T-helper 1 cell (primary cell): ENCODE measurements around the gene EMID1.
"Not testable (repeated sequence)": the region's sequence is repeated elsewhere in the genome, so short reads cannot be mapped to it uniquely, and the experiment has no call there.

ENCODE experiments used
- DNase-seq, 5 donors: peaks; one replicate each; pipeline ENCODE4 v3.0.0-alpha.2; 2012 to 2020

The EMID1 gene

DNA sequence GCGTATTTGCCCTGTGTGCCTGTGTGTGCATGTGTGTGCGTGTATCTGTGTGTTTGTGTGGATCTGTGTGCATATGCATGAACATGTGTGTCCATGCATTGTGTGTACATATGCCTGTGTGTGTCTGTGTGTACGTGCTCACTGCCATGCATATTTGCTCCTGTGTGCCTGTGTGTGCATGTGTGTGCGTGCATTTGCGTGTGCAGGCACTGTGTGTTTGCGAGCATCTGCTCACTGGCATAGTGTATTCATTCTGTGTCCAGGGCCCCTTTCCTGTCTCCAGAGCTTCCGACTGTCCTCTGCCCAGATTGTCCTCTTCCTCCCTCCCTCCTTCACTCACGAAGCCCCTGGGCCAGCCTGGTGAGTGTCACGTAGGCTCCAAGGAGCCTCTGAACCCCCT, 5.8 kb downstream of the EMID1 start:
- no peak for DNase-seq

DNA sequence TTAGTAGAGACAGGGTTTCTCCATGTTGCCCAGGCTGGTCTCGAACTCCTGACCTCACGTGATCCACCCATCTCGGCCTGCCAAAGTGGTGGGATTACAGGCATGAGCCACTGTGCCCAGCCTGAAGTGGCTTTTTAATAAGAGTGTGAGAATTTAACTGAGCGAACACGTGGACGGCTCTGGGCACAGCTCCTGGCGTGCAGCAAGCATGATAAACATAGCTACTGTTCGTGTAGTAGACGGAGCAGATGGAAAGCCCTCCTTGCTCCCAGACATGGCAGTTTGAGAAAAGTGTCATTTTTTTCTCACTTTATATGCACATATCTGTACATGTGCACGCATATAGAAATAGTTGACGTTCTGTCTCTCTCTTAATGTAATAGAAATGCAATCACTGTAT, 7.0 kb downstream of the EMID1 start:
- DNase-seq, result no peak

- no peak for DNase-seq
Observed at GRCh38 chr22:29213493-29213892, 7.8 kb downstream of the EMID1 start.

GRCh38 chr22:29214232-29214631, 8.5 kb downstream of the EMID1 start:
- DNase-seq, result no peak

DNA sequence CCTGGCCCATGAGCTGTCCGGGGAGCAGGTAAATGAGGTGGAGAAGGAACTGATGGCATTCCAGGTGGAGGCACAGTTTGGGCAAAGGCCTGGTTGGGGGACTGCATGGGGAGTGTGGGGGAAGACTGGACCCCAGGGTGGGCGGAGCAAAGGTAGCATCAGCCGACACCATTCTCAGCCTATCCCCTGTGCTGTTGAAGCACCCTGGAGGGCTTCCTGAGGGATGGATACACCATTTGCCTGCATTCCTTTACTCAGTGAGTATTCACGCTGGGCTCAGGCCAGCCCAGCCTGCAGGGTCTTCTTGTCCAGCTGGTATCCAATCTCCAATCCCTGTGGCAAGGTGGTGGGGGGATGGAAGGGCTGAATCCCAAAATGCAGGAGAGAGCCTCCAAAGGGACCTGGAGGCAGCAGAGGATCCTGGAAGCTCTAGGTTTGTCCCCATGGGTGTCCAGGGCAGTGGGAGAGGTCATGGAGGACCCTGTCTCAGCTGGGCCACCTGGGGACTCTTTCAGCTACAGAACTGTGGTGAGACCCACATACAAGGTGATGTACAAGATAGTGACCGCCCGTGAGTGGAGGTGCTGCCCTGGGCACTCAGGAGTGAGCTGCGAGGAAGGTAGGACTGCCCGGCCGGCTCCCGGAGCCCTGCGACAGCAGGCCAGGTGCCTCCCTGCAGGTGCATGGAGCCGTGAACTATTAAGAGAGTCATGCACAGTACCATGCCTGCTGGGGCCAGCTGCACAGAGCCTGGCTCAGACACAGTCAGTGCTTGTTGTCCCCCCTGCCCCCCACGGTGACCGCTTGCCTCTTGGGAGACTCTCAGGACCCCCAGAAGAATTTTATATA, 9.5 kb downstream of the EMID1 start:
- no peak for DNase-seq

DNA sequence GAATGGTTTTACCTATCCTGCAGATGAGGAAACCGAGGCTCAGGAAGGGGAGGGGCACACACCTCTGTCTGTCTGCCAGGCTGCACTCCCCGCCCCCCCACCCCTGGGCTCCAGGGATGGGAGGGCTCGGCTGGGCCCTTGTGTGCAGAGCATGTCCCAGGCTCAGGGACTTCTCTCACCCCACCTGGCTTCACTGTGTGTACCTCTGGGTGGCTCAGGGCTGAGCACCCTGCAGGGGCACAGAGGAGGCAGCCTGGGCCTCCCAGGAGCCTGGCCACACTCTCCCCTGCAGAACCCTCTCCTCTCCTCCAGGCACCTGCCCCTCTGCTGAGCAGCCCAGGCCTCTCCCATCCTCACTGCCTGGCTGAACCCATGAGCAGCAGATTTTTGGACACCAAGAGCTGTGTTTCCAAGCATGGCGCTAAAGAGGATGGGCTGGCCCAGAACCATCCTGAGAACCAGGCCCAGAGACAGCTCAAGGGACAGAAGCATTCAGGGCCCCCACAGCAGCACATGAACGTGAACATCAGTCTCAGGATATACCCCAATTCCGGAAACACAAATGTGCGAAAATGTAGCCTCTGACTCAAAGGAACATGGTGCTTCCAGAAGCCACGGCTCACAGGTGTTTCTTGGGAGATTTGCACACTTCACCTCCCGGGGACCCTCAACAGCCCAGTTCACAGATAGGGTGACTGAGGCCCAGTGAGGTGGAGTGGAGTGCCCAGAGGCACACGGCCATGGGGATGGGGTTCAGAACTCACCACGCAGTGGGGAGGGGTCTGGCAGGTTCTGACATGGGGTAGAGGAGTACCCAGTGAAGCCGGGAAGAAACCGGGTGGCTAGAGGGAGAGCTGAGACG, 10.5 kb downstream of the EMID1 start:
- DNase-seq, result no peak

DNA sequence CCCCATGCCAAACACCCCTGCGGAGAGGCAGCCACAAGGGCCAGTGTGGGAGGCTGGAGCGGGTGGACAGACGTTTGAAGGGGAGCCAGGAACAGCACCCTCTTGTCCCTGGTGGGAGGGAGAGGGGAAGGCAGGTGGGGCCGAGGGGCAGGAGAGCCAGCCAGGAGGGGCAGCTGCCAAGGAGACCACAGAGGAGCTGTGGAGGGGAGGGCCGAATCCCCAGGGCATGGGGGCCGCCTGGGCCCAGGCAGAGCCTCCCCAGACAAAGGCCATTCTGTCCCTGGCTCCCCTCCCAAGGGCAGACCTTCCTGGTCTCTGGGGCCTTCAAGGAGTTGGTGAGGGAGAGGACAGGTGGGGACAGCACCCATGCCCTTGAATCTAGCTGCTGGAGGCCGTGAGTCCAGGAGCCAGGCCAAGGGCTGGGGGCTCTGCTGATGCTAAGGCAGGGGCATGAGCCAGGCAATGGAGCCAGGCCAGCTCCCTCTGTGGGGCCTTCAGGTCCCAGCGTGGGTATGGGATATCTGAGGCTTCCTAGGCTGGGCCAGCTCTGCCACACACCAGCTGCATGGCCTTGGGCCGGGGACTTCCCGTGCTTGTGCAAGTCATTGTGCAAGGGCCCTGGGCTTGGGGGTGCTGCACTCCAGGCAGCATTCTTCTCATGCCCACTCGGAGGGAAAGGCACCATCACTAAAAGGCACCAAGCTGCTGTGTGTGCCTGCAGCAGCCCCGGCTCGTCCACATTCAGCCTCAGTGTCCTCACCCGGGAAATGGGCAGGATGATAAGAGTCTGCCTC, 11.4 kb downstream of the EMID1 start:
- no peak for DNase-seq

- DNase-seq, result no peak
Observed at GRCh38 chr22:29217827-29218757, 12.4 kb downstream of the EMID1 start.

- no peak for DNase-seq
Observed at GRCh38 chr22:29218758-29219408, 13.2 kb downstream of the EMID1 start.

DNA sequence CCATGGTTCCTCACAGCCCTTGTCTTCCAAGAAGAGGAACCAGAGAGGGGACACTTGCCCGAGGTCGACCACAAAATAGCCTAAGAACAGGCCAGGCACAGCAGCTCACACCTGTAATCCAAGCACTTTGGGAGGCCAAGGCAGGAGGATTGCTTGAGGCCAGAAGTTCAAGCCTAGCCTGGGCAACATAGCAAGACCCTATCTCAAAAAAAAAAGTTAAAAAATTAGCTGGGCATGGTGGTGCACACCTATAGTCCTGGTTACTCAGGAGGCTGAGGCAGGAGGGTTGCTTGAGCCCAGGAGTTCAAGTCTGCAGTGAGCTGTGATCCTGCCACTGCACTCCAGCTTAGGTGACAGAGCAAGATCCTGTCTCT, 13.7 kb downstream of the EMID1 start:
- DNase-seq, result not testable (repeated sequence)

DNA sequence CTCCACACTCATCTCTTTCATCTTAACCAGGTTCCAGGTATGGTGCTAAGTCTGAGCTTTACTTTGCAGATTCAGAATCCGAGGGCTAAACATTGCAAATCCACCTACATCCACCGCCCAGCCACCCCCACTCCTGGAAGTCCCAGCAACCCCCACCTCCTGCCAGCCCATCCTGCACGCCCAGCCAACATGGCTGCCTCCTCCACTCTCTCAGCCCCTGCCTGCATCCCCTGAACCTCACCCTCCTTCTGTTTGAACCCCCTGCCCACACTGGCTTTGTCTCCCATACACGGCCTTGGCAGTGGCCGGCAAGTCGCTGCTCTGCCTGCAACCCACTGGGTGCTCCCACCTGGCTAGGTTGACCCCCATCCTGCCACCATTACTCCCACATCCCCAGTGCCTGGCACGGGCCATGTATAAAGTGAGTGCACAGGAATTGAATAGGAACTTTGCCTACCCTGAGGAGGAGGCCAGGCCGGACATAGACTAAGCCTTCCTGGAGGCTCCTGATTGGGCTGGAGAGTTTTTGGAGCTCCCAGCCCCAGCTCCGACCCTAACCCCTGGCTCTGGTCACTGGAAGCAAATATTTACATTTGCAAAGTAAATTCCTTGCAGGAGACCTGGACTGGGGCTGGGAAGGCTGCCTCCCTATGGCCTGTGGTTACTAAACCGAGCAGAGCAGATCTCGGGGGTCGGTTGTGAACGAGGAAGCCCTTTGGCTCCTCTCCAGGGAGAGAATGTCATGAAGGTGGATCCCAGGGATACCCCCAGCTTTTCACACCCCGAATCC, 14.4 kb downstream of the EMID1 start:
- no peak for DNase-seq

- no peak for DNase-seq
Observed at GRCh38 chr22:29224121-29224858, 18.6 kb downstream of the EMID1 start.

GRCh38 chr22:29224859-29225410, 19.2 kb downstream of the EMID1 start:
- DNase-seq, result no peak

GRCh38 chr22:29225422-29226090, 19.9 kb downstream of the EMID1 start:
- no peak for DNase-seq

DNA sequence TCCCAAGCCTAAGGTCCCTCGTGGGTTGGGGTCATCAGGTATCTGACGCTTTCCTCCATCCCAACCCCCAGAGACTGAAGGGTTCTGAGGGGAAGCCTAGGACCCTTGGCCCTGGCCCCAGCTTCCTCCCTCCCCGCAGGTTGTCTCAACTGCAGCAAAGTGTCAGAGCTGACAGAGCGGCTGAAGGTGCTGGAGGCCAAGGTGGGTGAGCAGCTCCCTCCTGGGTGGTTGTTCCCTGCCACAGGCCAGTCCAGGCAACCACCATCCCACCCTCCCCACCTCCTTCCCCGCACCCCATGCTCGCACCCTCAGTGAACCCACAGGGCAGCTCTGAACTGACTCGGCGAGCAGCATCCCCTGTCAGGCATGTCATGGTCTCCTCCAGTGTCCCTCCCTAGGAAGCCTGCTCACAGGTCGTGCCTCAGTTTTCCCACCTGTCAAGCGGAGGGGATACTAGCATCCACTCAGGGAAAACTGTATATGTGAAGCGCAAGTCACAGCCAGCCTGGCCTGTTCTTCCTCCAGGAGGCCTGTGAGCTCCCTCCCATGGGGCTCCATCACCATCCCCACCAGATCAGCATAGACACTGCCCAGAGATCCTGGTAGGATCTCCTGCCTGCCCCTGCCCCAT, 20.8 kb downstream of the EMID1 start:
- no peak for DNase-seq

DNA sequence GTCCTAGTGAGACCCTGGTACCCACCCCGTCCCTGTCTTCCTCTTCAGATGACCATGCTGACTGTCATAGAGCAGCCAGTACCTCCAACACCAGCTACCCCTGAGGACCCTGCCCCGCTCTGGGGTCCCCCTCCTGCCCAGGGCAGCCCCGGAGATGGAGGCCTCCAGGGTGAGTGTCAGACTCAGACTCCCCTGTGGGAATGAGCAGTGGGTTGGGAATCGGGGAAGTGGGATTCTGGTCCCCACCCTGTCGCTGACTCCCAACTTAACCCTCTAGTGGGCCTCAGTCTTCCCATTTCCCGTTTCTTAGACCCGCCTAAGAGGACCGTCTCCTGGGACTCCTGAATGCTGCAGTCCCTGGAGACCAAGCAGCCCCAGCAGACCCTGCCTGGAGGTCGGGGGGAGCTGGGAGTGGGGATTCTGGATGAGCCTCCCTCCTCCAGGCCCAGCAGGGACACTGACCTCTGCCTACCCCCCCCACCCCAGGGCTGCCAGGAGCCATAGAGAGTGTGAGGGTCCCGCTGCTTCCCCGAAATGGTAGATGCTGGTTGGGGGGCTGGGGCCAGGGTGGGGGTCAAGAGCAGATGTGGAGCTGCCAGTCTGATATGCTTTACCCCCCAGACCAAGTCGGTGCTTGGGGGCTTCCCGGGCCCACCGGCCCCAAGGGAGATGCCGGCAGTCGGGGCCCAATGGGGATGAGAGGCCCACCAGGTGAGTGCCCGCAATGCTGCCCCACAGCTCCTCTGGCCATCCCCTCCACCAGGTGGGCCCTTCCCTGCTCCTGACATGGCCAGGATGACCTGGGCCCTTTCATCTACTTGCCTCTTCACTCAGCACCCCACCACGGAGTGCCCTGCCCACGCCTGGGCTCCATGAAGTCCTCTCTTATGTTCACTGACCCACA, 25.5 kb downstream of the EMID1 start:
- no peak for DNase-seq
